HUES64 (cell line): ENCODE measurements around the gene TRAF3.
A peak's percentile ranks its signal among the peaks of the same experiment; 100 is the strongest.

Source experiments
- H3K27ac ChIP-seq: 2 replicates; pipeline ENCODE4 v1.7.0; 2013; ENCODE audit warnings: low read depth, low read length, inconsistent platforms
- H3K27me3 ChIP-seq: 2 replicates; pipeline ENCODE4 v1.6.1; 2013; ENCODE audit warnings: mild to moderate bottlenecking, low read length; ENCODE audit not compliant: insufficient read depth
- H3K36me3 ChIP-seq: 2 replicates; pipeline ENCODE4 v1.6.1; 2013; ENCODE audit warnings: mild to moderate bottlenecking, low read length; ENCODE audit not compliant: insufficient read depth
- H3K4me1 ChIP-seq: 2 replicates; pipeline ENCODE4 v1.6.1; 2013; ENCODE audit warnings: mild to moderate bottlenecking, low read length, moderate library complexity; ENCODE audit not compliant: insufficient read depth
- H3K4me3 ChIP-seq: 2 replicates; pipeline ENCODE4 v1.5.1; 2013; ENCODE audit warnings: mild to moderate bottlenecking, low read length, moderate library complexity
- H3K9ac ChIP-seq: 2 replicates; pipeline ENCODE4 v1.6.1; 2013; ENCODE audit warnings: mild to moderate bottlenecking, low read depth, low read length
- H3K9me3 ChIP-seq: 2 replicates; pipeline ENCODE4 v1.6.1; 2013; ENCODE audit warnings: low read depth, low read length; ENCODE audit not compliant: insufficient read depth
- WGBS: fragments of 150-250, 120-280 bp; methylation state at CpG from one replicate; pipeline ENCODE4 v1.1.7; 2013; ENCODE audit warnings: missing lambda C conversion rate; 5-methylcytosine and 5-hydroxymethylcytosine counted together

Gene TRAF3

DNA sequence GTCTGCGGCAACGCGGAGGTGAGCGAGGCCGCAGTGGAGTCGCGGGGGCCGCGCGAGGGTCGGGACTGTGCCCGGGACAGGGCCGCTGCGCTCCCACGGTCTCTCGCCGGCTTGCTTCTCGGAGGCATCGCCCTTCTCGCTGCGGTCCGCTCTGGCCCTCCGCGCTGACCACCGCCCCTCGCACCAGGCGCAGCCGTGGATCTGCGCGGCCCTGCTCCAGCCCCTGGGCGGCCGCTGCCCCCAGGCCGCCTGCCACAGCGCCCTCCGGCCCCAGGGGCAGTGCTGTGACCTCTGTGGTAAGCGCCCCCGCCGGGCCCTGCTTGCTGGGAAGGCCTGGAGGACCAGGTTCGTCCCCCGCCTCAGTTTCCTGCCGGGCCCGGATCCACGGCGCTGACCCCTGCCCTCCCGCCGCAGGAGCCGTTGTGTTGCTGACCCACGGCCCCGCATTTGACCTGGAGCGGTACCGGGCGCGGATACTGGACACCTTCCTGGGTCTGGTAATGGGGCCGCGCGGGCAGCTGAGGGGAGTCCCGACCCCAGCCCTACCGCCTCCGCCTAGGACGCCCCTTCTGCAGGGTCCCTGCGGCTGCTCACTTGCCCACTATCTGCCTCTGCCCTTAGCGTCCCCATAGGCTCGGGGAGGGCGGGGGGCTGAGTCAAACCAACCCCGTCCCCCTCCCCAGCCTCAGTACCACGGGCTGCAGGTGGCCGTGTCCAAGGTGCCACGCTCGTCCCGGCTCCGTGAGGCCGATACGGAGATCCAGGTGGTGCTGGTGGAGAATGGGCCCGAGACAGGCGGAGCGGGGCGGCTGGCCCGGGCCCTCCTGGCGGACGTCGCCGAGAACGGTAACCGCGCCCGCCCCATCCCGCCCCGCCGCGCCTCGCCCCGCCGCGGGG is 152.2 kb downstream of the TRAF3 start:
- H3K9ac ChIP-seq = no peak overlapping the region
- H3K27ac ChIP-seq = no peak overlapping the region
- peaks cover 71% of the 10 kb centered on the region for H3K27me3 ChIP-seq
- 4% methylated on average over 94 of the region's 94 CpGs for WGBS
- H3K4me1 ChIP-seq = peaks cover 6% of the 10 kb centered on the region
- peak overlapping the region; percentile 75 for H3K4me3 ChIP-seq
- peaks cover 11% of the 10 kb centered on the region for H3K36me3 ChIP-seq
- H3K9me3 ChIP-seq = no peaks in the 10 kb centered on the region

- peak overlapping the region; percentile 75; the same call in 1 of the 2 replicates for H3K4me3 ChIP-seq
- H3K27me3 ChIP-seq = peaks cover 63% of the 10 kb centered on the region
- 3% methylated on average over 73 of the region's 74 CpGs for WGBS
- H3K27ac ChIP-seq = no peak overlapping the region
- peaks cover 6% of the 10 kb centered on the region for H3K4me1 ChIP-seq
- peaks cover 11% of the 10 kb centered on the region for H3K36me3 ChIP-seq
- H3K9ac ChIP-seq = no peak overlapping the region
- no peaks in the 10 kb centered on the region for H3K9me3 ChIP-seq
Observed at GRCh38 chr14:102930138-102930752, 153.0 kb downstream of the TRAF3 start.

GRCh38 chr14:102930753-102931579 is 153.7 kb downstream of the TRAF3 start:
- Histone ChIP-seq H3K27ac (no peak overlapping the region), H3K27me3 (peaks cover 56% of the 10 kb centered on the region), H3K4me1 (peaks cover 3% of the 10 kb centered on the region), H3K36me3 (peaks cover 14% of the 10 kb centered on the region), H3K9me3 (no peaks in the 10 kb centered on the region), H3K9ac (no peak overlapping the region), H3K4me3 (peak overlapping the region; percentile 27; the same call in 1 of the 2 replicates)
- 57% methylated on average over 34 of the region's 34 CpGs for WGBS

GRCh38 chr14:102931580-102932285 is 154.5 kb downstream of the TRAF3 start:
- Histone ChIP-seq H3K9me3 (no peaks in the 10 kb centered on the region), H3K36me3 (peaks cover 14% of the 10 kb centered on the region), H3K4me1 (no peaks in the 10 kb centered on the region), H3K9ac (no peak overlapping the region), H3K27me3 (peaks cover 48% of the 10 kb centered on the region), H3K4me3 (no peak overlapping the region), H3K27ac (no peak overlapping the region)
- 96% methylated on average over 12 of the region's 12 CpGs for WGBS

DNA sequence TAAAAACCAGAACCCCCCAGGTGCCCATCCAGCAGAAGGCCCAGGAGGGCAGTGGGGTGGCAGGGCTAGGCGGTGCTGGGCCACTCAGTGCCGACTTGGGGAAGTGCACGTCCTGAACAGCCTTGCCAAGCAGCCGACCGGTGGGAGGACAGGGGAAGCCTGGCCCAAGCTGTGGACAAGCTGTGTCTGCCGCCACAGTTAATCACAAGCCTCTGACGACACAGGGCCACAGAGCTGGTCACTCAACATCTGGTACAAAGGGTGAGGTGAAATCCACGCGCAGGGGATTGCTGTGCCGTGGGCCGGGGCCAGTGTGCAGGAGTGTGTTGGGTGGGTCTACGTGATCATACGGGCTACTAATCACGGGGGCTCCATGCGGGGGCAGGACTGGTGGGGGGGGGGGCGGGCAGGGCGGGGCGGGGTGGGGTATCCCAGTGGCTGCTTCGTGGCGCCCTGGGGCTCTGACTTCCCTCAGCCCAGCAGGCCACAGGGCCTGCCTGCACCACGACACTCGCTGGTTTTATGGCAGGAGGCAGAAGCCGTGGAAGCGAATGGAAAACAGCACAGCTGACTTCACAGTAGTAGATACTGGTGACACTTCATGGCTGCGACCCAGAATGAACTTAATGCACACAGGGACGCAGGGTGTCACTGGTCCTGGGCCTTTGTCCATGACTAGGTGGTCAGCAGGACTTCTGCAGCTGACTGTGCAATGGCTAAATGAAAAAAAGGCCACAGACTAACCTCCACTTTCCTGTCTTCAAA is 155.4 kb downstream of the TRAF3 start:
- Histone ChIP-seq H3K4me3 (no peak overlapping the region), H3K9ac (no peak overlapping the region), H3K9me3 (no peaks in the 10 kb centered on the region), H3K27ac (no peak overlapping the region), H3K4me1 (no peaks in the 10 kb centered on the region), H3K36me3 (peaks cover 18% of the 10 kb centered on the region), H3K27me3 (peaks cover 39% of the 10 kb centered on the region)
- WGBS = 92% methylated on average over 21 of the region's 26 CpGs

DNA sequence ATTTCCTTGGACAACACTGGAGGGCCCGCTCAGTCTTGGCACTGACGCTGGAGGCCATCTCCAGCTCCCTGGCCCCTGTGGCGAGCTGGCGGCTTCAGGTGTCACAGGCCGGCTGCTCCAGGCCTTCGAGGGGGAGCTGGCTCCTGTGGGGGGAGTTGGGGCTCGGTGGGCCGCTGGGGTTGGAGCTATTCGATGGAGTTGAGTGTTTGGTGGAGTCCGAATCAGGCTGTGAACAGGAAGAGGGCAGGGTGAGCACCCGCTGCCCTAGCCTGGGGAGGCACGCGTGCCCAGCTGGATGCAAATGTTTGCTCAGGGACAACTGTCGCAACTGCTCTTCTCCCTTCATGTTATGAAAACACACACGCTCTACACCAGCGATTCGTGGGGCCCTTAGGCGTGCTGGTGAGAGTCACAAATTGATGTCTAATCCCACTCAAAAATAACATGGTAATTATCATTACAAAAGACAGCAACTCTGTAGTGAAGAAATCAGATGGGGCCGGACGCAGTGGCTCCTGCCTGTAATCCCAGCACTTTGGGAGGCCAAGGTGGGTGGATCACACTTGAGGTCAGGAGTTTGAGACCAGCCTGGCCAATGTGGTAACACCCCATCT is 156.5 kb downstream of the TRAF3 start:
- no peaks in the 10 kb centered on the region for H3K9me3 ChIP-seq
- no peak overlapping the region for H3K4me3 ChIP-seq
- H3K4me1 ChIP-seq = no peaks in the 10 kb centered on the region
- peaks cover 27% of the 10 kb centered on the region for H3K36me3 ChIP-seq
- WGBS = 93% methylated on average over 20 of the region's 20 CpGs
- no peak overlapping the region for H3K9ac ChIP-seq
- H3K27ac ChIP-seq = no peak overlapping the region
- H3K27me3 ChIP-seq = peaks cover 28% of the 10 kb centered on the region

GRCh38 chr14:102935756-102936155 is 158.5 kb downstream of the TRAF3 start:
- Histone ChIP-seq H3K27ac (no peak overlapping the region), H3K36me3 (peaks cover 41% of the 10 kb centered on the region), H3K9ac (no peak overlapping the region), H3K9me3 (no peaks in the 10 kb centered on the region), H3K4me3 (no peak overlapping the region), H3K27me3 (peaks cover 8% of the 10 kb centered on the region), H3K4me1 (no peaks in the 10 kb centered on the region)
- WGBS = 97% methylated on average over 3 of the region's 4 CpGs

GRCh38 chr14:102937331-102938175 is 160.3 kb downstream of the TRAF3 start:
- Histone ChIP-seq H3K9me3 (no peaks in the 10 kb centered on the region), H3K9ac (no peak overlapping the region), H3K27me3 (no peaks in the 10 kb centered on the region), H3K27ac (no peak overlapping the region), H3K36me3 (peaks cover 51% of the 10 kb centered on the region), H3K4me1 (no peaks in the 10 kb centered on the region), H3K4me3 (no peak overlapping the region)
- WGBS = 94% methylated on average over 22 of the region's 22 CpGs

- 95% methylated on average over 12 of the region's 12 CpGs for WGBS
- no peak overlapping the region for H3K27ac ChIP-seq
- H3K36me3 ChIP-seq = peaks cover 50% of the 10 kb centered on the region
Observed at GRCh38 chr14:102938191-102938590, 160.9 kb downstream of the TRAF3 start.

More at GRCh38 chr14:102938191-102938590, 160.9 kb downstream of the TRAF3 start:
- Histone ChIP-seq H3K9ac (no peak overlapping the region), H3K4me3 (no peak overlapping the region), H3K9me3 (no peaks in the 10 kb centered on the region), H3K4me1 (no peaks in the 10 kb centered on the region), H3K27me3 (no peaks in the 10 kb centered on the region)
